B cell (primary cell): Measurements from ENCODE around the gene BCL2L13.

Experiments
- EZH2 ChIP-seq: IDR thresholded peaks from 2 replicates; pipeline ENCODE4 v1.6.1; 2012; ENCODE audit warnings: borderline replicate concordance, low read depth, mild to moderate bottlenecking, moderate library complexity, low read length; ENCODE audit not compliant: insufficient read depth, poor library complexity, severe bottlenecking
- TF ChIP-seq, protein P1 (sequence below): fragments of 200-600 bp; IDR thresholded peaks from one replicate; pipeline ENCODE4 v1.8.0; 2022; ENCODE audit warnings: antibody characterized with exemption, mild to moderate bottlenecking

DNA sequence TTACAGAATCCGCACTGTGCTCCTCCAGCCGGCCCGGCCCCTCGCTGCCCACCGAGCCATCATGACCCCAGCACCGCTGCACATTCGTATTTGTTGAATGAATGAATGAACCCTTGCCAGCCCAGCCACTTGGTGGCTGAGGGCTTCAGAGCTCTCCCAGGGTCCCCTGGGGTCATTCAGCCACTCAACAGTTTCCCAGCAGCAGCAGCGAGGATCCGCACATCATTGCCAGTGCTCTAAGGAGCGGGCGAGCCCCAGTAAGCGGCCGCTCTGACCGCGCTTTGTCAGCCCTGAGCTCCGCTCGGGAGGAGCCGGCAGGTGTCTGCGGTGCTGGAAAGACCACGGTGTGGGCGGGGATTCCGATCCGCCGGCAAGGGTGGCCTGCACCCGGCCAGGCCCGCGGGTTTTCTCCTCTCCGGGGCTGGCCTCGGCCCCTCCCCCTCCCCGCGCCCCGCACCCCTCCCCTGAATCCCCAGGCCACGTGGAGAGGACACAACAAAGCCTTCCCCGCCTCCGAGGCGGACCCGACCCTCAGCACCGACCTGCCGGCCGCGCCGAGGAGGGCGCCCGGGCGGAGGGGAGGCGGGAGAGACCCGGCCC lies 135.1 kb downstream of the BCL2L13 start:
- TF ChIP-seq, protein P1, sequence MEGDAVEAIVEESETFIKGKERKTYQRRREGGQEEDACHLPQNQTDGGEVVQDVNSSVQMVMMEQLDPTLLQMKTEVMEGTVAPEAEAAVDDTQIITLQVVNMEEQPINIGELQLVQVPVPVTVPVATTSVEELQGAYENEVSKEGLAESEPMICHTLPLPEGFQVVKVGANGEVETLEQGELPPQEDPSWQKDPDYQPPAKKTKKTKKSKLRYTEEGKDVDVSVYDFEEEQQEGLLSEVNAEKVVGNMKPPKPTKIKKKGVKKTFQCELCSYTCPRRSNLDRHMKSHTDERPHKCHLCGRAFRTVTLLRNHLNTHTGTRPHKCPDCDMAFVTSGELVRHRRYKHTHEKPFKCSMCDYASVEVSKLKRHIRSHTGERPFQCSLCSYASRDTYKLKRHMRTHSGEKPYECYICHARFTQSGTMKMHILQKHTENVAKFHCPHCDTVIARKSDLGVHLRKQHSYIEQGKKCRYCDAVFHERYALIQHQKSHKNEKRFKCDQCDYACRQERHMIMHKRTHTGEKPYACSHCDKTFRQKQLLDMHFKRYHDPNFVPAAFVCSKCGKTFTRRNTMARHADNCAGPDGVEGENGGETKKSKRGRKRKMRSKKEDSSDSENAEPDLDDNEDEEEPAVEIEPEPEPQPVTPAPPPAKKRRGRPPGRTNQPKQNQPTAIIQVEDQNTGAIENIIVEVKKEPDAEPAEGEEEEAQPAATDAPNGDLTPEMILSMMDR, result no peak
- TF ChIP-seq EZH2, result no peak
